Caco-2 (cell line): ENCODE measurements around the gene CDK5RAP2. TPM values are rescaled to one million over a fixed set of nuclear protein-coding genes. Genes with fewer than 3 reads are reported as not detected.

ENCODE experiments used
- BruUV-seq: library from RNA; stranded (reverse); fragments of 400-500 nt; replicated peaks from 2 replicates; lab custom pipeline; 2021; lab: Mats Ljungman, UMichigan
- CTCF ChIA-PET: fragments of 300-600 bp; sonication (Branson Sonifier 250); formaldehyde crosslinking; loops from one replicate; lab custom pipeline; 2022; ENCODE audit warnings: antibody characterized with exemption; lab: Charles Lee
- POLR2A ChIA-PET: fragments of 300-600 bp; sonication (Branson Sonifier 250); formaldehyde crosslinking; loops from one replicate; lab custom pipeline; 2022; ENCODE audit warnings: antibody characterized with exemption; lab: Charles Lee
- DNase-seq, 2 experiments: peaks; one replicate each; pipeline versions ENCODE4 v3.0.0 to v3.0.0-alpha.2; 2020 to 2022
- H3K27me3 ChIP-seq: replicated peaks from 2 replicates; pipeline ENCODE4 v1.6.0; 2011; ENCODE audit warnings: low read length; ENCODE audit not compliant: control insufficient read depth, insufficient read depth
- H3K36me3 ChIP-seq: 2 replicates; pipeline ENCODE4 v1.5.1; 2011; ENCODE audit warnings: low read length; ENCODE audit not compliant: control insufficient read depth, insufficient read depth
- H3K4me1 ChIP-seq: fragments of 250-450 bp; sonication (Bioruptor Pico); 2 replicates; pipeline ENCODE4 v1.5.1; 2020; ENCODE audit warnings: mild to moderate bottlenecking
- H3K4me3 ChIP-seq: 2 replicates; pipeline ENCODE4 v1.5.1; 2011; ENCODE audit warnings: low read depth, mild to moderate bottlenecking, control low read depth, low read length
- H3K9me3 ChIP-seq: fragments of 250-450 bp; sonication (Bioruptor Pico); 2 replicates; pipeline ENCODE4 v1.5.1; 2020; ENCODE audit warnings: mild to moderate bottlenecking, moderate library complexity
- H3K27ac Mint-ChIP-seq: one replicate; pipeline ENCODE4 v1.8.0; 2022; ENCODE audit warnings: mixed read lengths; ENCODE audit not compliant: unreplicated experiment
- H3K27me3 Mint-ChIP-seq: one replicate; pipeline ENCODE4 v1.8.0; 2022; ENCODE audit warnings: mixed read lengths; ENCODE audit not compliant: insufficient read depth, unreplicated experiment
- H3K36me3 Mint-ChIP-seq: one replicate; pipeline ENCODE4 v1.8.0; 2022; ENCODE audit warnings: mild to moderate bottlenecking, mixed read lengths; ENCODE audit not compliant: insufficient read depth, unreplicated experiment
- H3K4me1 Mint-ChIP-seq: one replicate; pipeline ENCODE4 v1.8.0; 2022; ENCODE audit warnings: low read depth, mixed read lengths; ENCODE audit not compliant: unreplicated experiment
- H3K4me3 Mint-ChIP-seq: one replicate; pipeline ENCODE4 v1.8.0; 2022; ENCODE audit warnings: mild to moderate bottlenecking, moderate library complexity, mixed read lengths; ENCODE audit not compliant: unreplicated experiment
- H3K9me3 Mint-ChIP-seq: one replicate; pipeline ENCODE4 v1.8.0; 2022; ENCODE audit warnings: mixed read lengths; ENCODE audit not compliant: unreplicated experiment
- intact Hi-C: fragments of 100-400 bp; cut with micrococcal nuclease; formaldehyde crosslinking; loops from one replicate; pipeline ENCODE4 v1.10.0; 2022; ENCODE audit not compliant: unreplicated experiment
- total RNA-seq: library from RNA; stranded (reverse); gene quantifications from 2 replicates; pipeline ENCODE4 v1.2.3, GENCODE V29; 2022
- TF ChIP-seq, protein P1 (sequence below), 2 experiments: fragments of 200-600 bp in 1 of 2; IDR thresholded peaks; 1 replicate in 1 of 2; 2 replicates in 1 of 2; pipeline versions ENCODE4 v1.5.1 to v1.8.0; 2011 to 2022; ENCODE audit warnings: antibody characterized with exemption in 1 of 2, control low read depth in 1 of 2, inconsistent platforms in 1 of 2, low read depth in 1 of 2, low read length in 1 of 2, mild to moderate bottlenecking in 1 of 2, moderate library complexity in 1 of 2; ENCODE audit not compliant: insufficient read depth in 1 of 2, severe bottlenecking in 1 of 2, unreplicated experiment in 1 of 2

CDK5RAP2 gene
- total RNA-seq, 1 experiment from 2014 or later: 71.3 TPM

GRCh38 chr9:120478208-120478607 is 101.8 kb downstream of the CDK5RAP2 start:
- Histone ChIP-seq H3K9me3 (no peaks in the 10 kb centered on the region), H3K27me3 (no peaks in the 10 kb centered on the region), H3K4me1 (no peaks in the 10 kb centered on the region), H3K4me3 (no peak overlapping the region), H3K36me3 (peaks cover 1% of the 10 kb centered on the region)
- BruUV-seq: no TSS peak
- intact Hi-C loops: no loop called here
- CTCF ChIA-PET: interaction anchor here (0.9 kb wide), 1 partner anchor 55 kb away, joined by 3 read pairs; no protein-coding TSS in a partner anchor
- no peak overlapping the region for H3K4me3 Mint-ChIP-seq
- POLR2A ChIA-PET: no interaction called here
- no peak overlapping the region for H3K27ac Mint-ChIP-seq
- H3K9me3 Mint-ChIP-seq: no peaks in the 10 kb centered on the region
- peaks cover 43% of the 10 kb centered on the region for H3K36me3 Mint-ChIP-seq
- TF ChIP-seq, protein P1, sequence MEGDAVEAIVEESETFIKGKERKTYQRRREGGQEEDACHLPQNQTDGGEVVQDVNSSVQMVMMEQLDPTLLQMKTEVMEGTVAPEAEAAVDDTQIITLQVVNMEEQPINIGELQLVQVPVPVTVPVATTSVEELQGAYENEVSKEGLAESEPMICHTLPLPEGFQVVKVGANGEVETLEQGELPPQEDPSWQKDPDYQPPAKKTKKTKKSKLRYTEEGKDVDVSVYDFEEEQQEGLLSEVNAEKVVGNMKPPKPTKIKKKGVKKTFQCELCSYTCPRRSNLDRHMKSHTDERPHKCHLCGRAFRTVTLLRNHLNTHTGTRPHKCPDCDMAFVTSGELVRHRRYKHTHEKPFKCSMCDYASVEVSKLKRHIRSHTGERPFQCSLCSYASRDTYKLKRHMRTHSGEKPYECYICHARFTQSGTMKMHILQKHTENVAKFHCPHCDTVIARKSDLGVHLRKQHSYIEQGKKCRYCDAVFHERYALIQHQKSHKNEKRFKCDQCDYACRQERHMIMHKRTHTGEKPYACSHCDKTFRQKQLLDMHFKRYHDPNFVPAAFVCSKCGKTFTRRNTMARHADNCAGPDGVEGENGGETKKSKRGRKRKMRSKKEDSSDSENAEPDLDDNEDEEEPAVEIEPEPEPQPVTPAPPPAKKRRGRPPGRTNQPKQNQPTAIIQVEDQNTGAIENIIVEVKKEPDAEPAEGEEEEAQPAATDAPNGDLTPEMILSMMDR (IDR thresholded peaks at IDR 0.05; ENCODE audit: insufficient read depth in 1 of 2, low read depth in 1 of 2, low read length in 1 of 2, severe bottlenecking in 1 of 2, unreplicated experiment in 1 of 2): no peak
- no peak for DNase-seq
- H3K27me3 Mint-ChIP-seq: no peaks in the 10 kb centered on the region
- no peaks in the 10 kb centered on the region for H3K4me1 Mint-ChIP-seq

DNA sequence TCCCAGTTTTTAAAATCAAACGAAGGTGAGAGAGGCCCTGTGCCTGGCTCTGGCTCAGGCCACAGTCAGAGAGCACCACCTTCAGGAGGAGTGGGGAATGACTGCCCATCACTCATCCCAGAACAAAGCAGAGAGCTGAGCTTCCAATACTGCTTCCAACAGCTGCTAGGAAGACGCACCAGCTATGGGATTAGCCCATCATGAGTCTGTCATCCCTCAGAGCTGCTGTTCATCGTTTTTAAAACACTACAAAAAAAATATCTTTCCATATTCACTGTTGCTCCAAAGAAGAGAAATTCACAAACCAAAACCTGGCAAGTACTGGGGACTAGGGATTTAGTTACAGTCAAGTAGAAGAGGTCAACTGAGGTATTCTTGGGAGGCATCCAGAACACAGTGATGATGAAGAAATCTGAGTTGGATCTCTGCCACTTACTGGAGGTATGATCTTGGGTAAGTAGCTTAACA is 102.4 kb downstream of the CDK5RAP2 start:
- Mint-ChIP-seq H3K27ac (no peak overlapping the region), H3K27me3 (no peaks in the 10 kb centered on the region), H3K36me3 (peaks cover 40% of the 10 kb centered on the region), H3K9me3 (no peaks in the 10 kb centered on the region), H3K4me3 (no peak overlapping the region), H3K4me1 (no peaks in the 10 kb centered on the region)
- CTCF ChIA-PET: interaction anchor here (0.6 to 1.1 kb wide), 11 partner anchors 8 to 133 kb away, joined by 3 to 5 read pairs (median 3); no protein-coding TSS in a partner anchor
- intact Hi-C loops: no loop called here
- H3K4me3 ChIP-seq: no peak overlapping the region
- peaks cover 1% of the 10 kb centered on the region for H3K36me3 ChIP-seq
- DNase-seq: peak; percentile 43 to 63
- no peaks in the 10 kb centered on the region for H3K27me3 ChIP-seq
- BruUV-seq: no TSS peak
- H3K9me3 ChIP-seq: no peaks in the 10 kb centered on the region
- TF ChIP-seq, protein P1 (IDR thresholded peaks at IDR 0.05; ENCODE audit: insufficient read depth in 1 of 2, low read depth in 1 of 2, low read length in 1 of 2, severe bottlenecking in 1 of 2, unreplicated experiment in 1 of 2): peak; percentile 62 to 80
- POLR2A ChIA-PET: no interaction called here
- H3K4me1 ChIP-seq: no peaks in the 10 kb centered on the region

DNA sequence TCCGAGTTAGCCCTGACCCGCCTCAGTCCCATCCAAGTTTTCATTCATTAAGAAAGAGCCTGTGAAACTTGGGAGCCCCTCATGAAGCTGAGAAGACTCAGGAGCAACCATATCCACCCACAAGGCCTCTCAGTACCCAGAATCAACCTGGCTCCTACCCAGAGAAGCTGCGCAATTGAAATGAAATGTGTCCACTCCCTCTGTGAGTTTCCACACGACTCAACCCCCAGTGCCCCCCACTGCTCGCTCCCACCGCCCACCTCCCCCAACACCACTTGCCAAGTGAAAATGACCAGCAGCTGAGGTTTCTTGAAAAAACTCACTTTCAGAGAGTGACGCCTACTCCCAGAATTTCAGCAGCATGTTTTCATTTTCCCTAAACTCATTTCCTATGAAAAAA is 104.6 kb downstream of the CDK5RAP2 start:
- H3K4me1 Mint-ChIP-seq: no peaks in the 10 kb centered on the region
- CTCF ChIA-PET: no interaction called here
- H3K36me3 ChIP-seq: peaks cover 1% of the 10 kb centered on the region

More for the DNA sequence above, 104.6 kb downstream of the CDK5RAP2 start:
- H3K27ac Mint-ChIP-seq: no peak overlapping the region
- TF ChIP-seq, protein P1 (IDR thresholded peaks at IDR 0.05; ENCODE audit: insufficient read depth in 1 of 2, low read depth in 1 of 2, low read length in 1 of 2, severe bottlenecking in 1 of 2, unreplicated experiment in 1 of 2): no peak
- H3K9me3 ChIP-seq: no peaks in the 10 kb centered on the region
- H3K27me3 Mint-ChIP-seq: no peaks in the 10 kb centered on the region
- H3K4me3 ChIP-seq: no peak overlapping the region
- H3K4me1 ChIP-seq: no peaks in the 10 kb centered on the region
- BruUV-seq: no TSS peak
- H3K36me3 Mint-ChIP-seq: peaks cover 44% of the 10 kb centered on the region
- H3K27me3 ChIP-seq: no peaks in the 10 kb centered on the region
- intact Hi-C loops: no loop called here
- no peak for DNase-seq
- no peak overlapping the region for H3K4me3 Mint-ChIP-seq
- POLR2A ChIA-PET: no interaction called here
- H3K9me3 Mint-ChIP-seq: no peaks in the 10 kb centered on the region
